Hepatocyte (in vitro differentiated cells): Measurements from ENCODE around the gene ZNF354C.

ENCODE experiments used
- EZH2 ChIP-seq: fragments of 200-600 bp; sonication (generic); IDR thresholded peaks from 2 replicates; pipeline ENCODE4 v1.6.1; 2016; ENCODE audit warnings: antibody characterized with exemption, mild to moderate bottlenecking, borderline replicate concordance
- TF ChIP-seq, protein P1 (sequence below): fragments of 200-600 bp; sonication (generic); IDR thresholded peaks from 2 replicates; pipeline ENCODE4 v1.5.1; 2016; ENCODE audit warnings: antibody characterized with exemption, mild to moderate bottlenecking; ENCODE audit not compliant: poor library complexity

DNA sequence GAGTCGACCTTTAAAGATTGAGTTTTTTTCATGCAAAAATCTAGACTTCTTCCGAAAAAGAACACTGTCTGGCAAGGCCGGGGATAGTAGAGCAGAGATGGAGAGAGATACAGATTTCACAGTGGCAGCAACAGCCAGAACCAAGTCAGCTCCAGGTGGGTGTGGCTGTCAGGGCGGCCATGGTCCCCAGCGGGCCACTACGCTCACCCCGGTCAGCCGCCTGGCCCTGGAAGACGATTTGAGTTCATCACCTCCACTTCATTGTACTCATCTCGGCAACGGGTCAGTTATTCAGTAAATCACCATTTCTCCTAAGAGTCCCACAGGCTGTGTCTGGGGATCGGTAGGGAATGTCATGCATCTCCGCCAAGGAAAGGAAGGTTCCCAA is 53.0 kb downstream of the ZNF354C start:
- TF ChIP-seq, protein P1, sequence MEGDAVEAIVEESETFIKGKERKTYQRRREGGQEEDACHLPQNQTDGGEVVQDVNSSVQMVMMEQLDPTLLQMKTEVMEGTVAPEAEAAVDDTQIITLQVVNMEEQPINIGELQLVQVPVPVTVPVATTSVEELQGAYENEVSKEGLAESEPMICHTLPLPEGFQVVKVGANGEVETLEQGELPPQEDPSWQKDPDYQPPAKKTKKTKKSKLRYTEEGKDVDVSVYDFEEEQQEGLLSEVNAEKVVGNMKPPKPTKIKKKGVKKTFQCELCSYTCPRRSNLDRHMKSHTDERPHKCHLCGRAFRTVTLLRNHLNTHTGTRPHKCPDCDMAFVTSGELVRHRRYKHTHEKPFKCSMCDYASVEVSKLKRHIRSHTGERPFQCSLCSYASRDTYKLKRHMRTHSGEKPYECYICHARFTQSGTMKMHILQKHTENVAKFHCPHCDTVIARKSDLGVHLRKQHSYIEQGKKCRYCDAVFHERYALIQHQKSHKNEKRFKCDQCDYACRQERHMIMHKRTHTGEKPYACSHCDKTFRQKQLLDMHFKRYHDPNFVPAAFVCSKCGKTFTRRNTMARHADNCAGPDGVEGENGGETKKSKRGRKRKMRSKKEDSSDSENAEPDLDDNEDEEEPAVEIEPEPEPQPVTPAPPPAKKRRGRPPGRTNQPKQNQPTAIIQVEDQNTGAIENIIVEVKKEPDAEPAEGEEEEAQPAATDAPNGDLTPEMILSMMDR = no peak
- TF ChIP-seq EZH2 = no peak
